HepG2 (cell line): ENCODE results near the gene WWP2. TPM values are rescaled to one million over a fixed set of nuclear protein-coding genes. Genes with fewer than 3 reads are reported as not detected.
A peak's percentile ranks its signal among the peaks of the same experiment; 100 is the strongest.

Source experiments
- CTCF ChIP-seq: sonication (generic); formaldehyde crosslinking; IDR thresholded peaks from 2 replicates; pipeline ENCODE4 v1.5.0; 2020; ENCODE audit warnings: mild to moderate bottlenecking, missing genetic modification reagents, moderate library complexity
- KLF13 ChIP-seq: sonication (generic); formaldehyde crosslinking; IDR thresholded peaks from 2 replicates; pipeline ENCODE4 v1.4.0; 2020; ENCODE audit warnings: mild to moderate bottlenecking, missing genetic modification reagents
- MIER2 ChIP-seq: IDR thresholded peaks from 2 replicates; pipeline ENCODE4 v1.6.1; 2016; ENCODE audit warnings: missing biosample characterization, missing genetic modification reagents
- PHF21A ChIP-seq: sonication (generic); formaldehyde crosslinking; IDR thresholded peaks from 2 replicates; pipeline ENCODE4 v1.5.0; 2020; ENCODE audit warnings: mild to moderate bottlenecking, missing genetic modification reagents
- SAP130 ChIP-seq: IDR thresholded peaks from 2 replicates; pipeline ENCODE4 v1.6.1; 2016; ENCODE audit warnings: low read depth
- SMAD1 ChIP-seq: sonication (generic); formaldehyde crosslinking; IDR thresholded peaks from 2 replicates; pipeline ENCODE4 v1.4.0; 2020; ENCODE audit warnings: missing genetic modification reagents, low read depth, mild to moderate bottlenecking, borderline replicate concordance
- STAG1 ChIP-seq: sonication (generic); formaldehyde crosslinking; IDR thresholded peaks from 2 replicates; pipeline ENCODE4 v1.4.0; 2020; ENCODE audit warnings: missing genetic modification reagents
- THAP11 ChIP-seq: IDR thresholded peaks from 2 replicates; pipeline ENCODE4 v1.6.1; 2016; ENCODE audit warnings: missing biosample characterization, missing genetic modification reagents
- ZFP82 ChIP-seq: sonication (generic); formaldehyde crosslinking; IDR thresholded peaks from 2 replicates; pipeline ENCODE4 v1.5.1; 2020; ENCODE audit warnings: mild to moderate bottlenecking, missing genetic modification reagents, borderline replicate concordance
- ZMYM2 ChIP-seq: sonication (generic); formaldehyde crosslinking; IDR thresholded peaks from 2 replicates; pipeline ENCODE4 v1.8.0; 2022; ENCODE audit warnings: mild to moderate bottlenecking, missing genetic modification reagents
- ZNF362 ChIP-seq: sonication (generic); formaldehyde crosslinking; IDR thresholded peaks from 2 replicates; pipeline ENCODE4 v1.4.0; 2020; ENCODE audit warnings: missing genetic modification reagents, mild to moderate bottlenecking, borderline replicate concordance
- ZNF747 ChIP-seq: sonication (generic); formaldehyde crosslinking; IDR thresholded peaks from 2 replicates; pipeline ENCODE4 v1.8.1; 2023; ENCODE audit warnings: missing genetic modification reagents, mild to moderate bottlenecking, borderline replicate concordance
- polyA plus RNA-seq, 8 experiments: library from polyadenylated mRNA; depleted of rRNA in 3 of 8; stranded (reverse) in 7 of 8; unstranded in 1 of 8; fragments of >200 nt; fragmentation: Illumina TruSeq in 4 of 8; extraction: Trizol in 4 of 8; gene quantifications; 2 replicates each; pipeline versions ENCODE4 v1.2.1 to v1.2.3, GENCODE V29; 2011 to 2016; ENCODE audit warnings: low read depth in 4 of 8, missing spikeins in 1 of 8, mixed read lengths in 1 of 8; ENCODE audit not compliant: insufficient read depth in 1 of 8
- total RNA-seq, 5 experiments: library from RNA; depleted of rRNA; stranded (reverse); fragments of >200 nt; fragmentation: Illumina TruSeq; extraction: Trizol; gene quantifications; 2 replicates each; pipeline ENCODE4 v1.2.3, GENCODE V29; 2016; ENCODE audit warnings: low read depth in 1 of 5

The WWP2 gene
- total and polyA plus RNA-seq, 2 of the 13 experiments (the other 11 are each of a cell fraction or from before 2014, with no cell fraction given): 11.4 to 28.2 TPM

- TF ChIP-seq CTCF (CRISPR knock-in tag): peak; percentile 94
- TF ChIP-seq PHF21A (CRISPR knock-in tag): peak; percentile 96
- no peak for TF ChIP-seq KLF13 (CRISPR knock-in tag)
- TF ChIP-seq ZMYM2 (CRISPR knock-in tag): no peak
- TF ChIP-seq SMAD1 (CRISPR knock-in tag): no peak
- peak; percentile 16; the same call in 1 of the 2 replicates for TF ChIP-seq ZNF362 (CRISPR knock-in tag)
- TF ChIP-seq STAG1: peak; percentile 99
- 0 out of 2 replicates have a peak, but pooled peaks have one; percentile 35 for TF ChIP-seq THAP11 (CRISPR knock-in tag)
- 0 out of 2 replicates have a peak, but pooled peaks have one; percentile 34 for TF ChIP-seq ZNF747 (CRISPR knock-in tag)
- TF ChIP-seq MIER2: 0 out of 2 replicates have a peak, but pooled peaks have one; percentile 47
- peak; percentile 62; the same call in 1 of the 2 replicates for TF ChIP-seq ZFP82 (CRISPR knock-in tag)
- TF ChIP-seq SAP130: peak; percentile 31; the same call in 1 of the 2 replicates
These were observed 34.4 kb downstream of the WWP2 start (continued) for GRCh38 chr16:69796285-69797118.
